Right hindlimb (tissue), 1 donor: ENCODE results near the gene PPEF2.

Experiments
- DNase-seq: peaks from one replicate; pipeline ENCODE4 v3.0.0-alpha.2; 2018

Gene PPEF2

DNA sequence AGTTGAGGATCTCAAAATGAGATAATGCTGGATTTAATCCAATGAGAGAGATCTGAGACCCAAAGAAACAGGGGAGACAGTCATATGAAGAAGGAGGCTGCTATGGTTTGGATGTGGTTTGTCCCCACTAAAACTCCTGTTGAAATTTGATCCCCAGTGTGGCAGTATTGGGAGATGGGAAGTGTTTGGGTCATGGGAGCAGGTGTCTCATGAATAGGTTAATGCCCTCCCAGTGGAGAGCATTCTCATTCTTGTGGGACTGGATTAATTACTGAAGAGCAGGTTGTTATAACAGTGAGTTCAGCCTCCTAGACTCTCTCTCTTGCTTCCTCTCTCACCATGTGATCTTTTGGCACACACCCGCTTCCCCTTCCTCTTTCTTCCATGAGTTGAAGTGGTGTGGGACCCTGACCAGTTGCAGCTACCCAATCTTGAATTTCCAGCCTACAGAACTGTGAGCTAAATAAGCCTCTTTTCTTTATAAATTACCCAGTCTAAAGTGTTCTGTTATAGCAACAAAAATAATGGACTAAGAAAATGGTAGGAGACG lies 70.3 kb downstream of the PPEF2 start:
- no peak for DNase-seq

DNA sequence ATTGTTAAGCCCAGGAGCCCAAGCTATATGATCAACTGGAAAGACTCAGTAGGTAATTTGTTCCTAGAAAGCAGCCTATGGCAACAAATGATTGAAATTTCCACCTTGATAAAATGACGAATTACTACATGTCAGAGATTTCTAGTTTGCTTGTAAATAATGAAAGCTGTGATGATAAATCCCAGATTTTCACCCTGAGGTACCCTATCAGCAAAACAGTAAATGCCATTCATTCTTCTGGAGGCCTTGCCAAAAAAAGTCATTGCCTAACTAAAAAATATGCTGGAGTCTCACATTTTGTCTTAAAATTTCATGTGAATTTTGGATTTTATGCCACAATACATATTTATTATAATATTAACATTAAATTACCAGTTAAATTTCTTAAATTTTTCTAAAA lies 71.3 kb downstream of the PPEF2 start:
- no peak for DNase-seq

DNA sequence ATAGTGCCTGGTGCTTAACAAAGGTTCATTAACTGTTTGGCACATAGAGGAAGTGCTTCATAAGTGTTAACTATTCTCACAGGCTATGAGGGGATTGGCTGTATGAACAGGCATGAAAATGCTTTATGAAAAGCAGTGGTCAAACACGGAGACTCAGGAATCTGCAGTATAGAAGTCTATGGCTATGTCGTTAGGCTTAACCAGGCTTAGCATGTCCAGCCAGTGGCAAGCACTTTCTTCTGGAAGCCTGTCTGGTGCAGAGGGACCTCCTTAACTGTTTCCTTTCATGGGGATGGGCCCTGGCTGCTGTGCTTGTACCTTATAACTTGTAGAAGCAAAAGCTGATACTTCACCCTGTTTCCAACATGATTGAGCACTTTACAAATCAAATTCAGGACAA lies 78.4 kb downstream of the PPEF2 start:
- DNase-seq = no peak

DNA sequence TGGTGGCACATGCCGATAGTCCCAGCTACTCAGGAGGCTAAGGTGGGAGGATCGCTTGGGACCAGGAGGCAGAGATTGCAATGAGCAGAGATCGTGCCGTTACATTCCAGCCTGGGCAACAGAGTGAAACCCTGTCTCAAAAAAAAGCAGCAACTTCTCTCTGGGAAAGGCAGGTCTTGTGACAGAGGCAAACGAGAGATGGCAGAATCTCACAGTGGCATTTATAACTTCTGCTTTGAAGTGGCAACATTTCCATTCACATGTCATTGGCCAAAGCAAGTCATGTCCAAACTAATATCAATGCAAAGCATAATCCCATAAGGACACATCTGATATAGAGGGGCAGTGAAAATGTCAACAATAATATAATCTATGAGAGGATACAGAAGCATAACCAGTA lies 79.8 kb downstream of the PPEF2 start:
- no peak for DNase-seq

DNA sequence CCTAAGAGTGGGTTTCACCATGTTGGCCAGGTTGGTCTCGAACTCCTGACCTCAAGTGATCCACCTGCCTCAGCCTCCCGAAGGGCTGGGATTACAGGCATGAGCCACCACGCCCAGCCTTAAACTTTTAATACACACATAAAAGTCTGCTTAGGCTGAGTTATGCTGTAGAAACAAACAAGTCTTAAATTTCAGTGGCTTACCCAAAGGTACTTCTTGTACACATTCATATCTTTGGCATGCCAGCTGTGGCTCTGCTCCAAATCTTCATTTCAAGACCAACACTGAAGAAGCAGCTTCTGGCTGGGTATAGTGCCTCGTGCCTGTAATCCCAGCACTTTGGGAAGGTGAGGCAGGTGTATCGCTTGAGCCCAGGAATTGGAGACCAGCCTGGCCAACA lies 80.3 kb downstream of the PPEF2 start:
- no peak for DNase-seq

DNA sequence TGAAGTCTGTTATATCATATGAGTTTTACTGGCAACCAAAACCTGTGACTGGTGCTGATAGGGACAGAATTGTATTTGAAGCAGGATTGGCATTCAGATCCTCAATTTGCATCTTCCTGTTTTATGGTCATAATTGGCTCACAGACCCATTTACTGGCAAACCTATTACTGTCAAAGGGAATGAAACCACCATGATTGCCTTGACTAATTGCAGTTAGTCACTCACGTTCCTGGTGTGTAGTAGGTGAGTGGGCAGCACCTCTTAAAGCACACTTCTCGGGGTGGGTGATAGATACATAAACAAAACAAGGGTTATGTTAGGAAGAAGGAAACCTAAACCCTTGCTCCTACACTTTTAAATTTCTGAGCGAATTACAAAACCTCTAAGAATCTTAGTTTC lies 81.0 kb downstream of the PPEF2 start:
- no peak for DNase-seq

DNA sequence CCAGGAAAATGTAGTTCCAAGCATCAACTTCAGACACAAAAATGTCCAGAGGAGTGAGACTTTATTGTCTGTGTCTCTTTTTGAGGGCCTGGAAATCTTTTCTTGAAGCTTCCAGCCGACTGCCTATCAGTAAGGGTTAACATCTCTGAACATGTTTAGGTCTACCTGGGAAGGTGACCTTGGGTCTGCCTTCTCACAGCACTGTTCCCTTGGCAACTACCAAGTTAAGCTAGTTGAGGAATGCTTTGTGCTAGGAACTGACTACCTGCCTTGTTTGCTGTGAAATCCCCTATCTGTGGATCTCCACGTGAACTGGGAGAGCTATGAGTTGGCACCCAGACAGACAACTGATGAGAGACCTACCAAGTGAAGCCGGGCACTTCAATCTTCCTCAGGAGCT lies 81.6 kb downstream of the PPEF2 start:
- no peak for DNase-seq

DNA sequence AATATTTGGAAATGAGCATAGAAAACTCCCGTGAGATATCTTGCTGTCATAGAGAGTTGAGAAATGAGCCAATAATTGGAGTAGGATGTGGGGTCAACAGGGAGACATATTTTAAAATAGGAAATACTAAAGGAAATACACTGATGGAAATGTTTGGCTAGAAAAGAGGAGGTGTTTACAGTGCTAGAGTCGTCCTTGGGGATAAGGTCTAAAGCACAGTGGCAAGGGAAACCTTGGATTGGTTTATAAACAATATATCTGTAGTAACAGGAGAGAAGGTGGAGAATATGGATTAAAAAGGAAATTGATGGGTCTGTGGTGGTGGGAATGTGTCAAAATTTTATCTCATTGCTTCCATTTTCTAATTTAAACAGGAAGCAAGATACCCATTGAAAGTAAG lies 82.1 kb downstream of the PPEF2 start:
- no peak for DNase-seq

DNA sequence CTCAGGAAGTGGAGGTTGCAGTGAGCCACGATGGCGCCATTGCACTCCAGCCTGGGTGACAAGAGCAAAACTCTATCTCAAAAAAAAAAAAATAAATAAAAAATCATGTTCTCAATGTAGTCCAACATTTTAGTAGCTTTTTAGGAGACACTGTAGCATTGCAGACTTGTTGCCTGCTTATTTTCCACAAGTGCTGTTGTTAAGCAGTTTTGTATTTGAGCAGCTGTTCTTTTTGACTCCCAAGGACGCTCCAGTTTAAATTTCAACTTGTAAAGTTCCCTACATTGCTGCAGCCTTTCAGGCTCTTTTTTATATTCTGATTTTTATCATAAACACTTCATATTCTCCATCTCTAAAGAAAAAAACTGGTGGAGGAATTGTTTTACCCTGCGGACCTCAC lies 83.1 kb downstream of the PPEF2 start:
- DNase-seq = no peak

DNA sequence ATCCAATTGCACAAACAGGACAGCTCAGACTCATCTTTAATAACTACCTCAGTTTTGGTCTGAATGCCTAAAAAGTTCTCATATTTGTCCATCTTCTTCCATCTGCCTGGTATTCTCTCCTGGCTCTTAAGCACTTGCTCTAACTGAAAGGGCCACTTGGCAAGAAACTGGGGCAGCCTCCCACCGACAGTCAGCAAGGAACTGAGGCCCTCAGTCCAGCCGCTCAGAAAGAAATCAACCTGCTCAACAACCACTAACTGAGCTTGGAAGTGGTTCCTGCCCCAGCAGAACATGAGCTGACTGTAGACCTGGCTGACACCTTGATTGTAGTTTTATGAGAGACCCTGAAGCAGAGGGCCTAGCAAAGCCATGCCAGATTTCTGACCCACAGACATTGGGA lies 84.4 kb downstream of the PPEF2 start:
- no peak for DNase-seq
